Thyroid gland (tissue), 4 donors: ENCODE data around the gene HOXC6.

Source experiments
- CTCF ChIP-seq, 6 experiments: fragments of 200-600 bp in 3 of 6; fragments of 450-650 bp in 3 of 6; sonication (generic) in 3 of 6; IDR thresholded peaks; one replicate each; pipeline ENCODE4 v1.5.1; 2016 to 2019; ENCODE audit warnings: antibody characterized with exemption in 6 of 6, mild to moderate bottlenecking in 2 of 6, inconsistent platforms in 1 of 6, moderate library complexity in 1 of 6
- POLR2A ChIP-seq, 2 donors: fragments of 450-650 bp; IDR thresholded peaks; one replicate each; pipeline ENCODE4 v1.6.1; 2017; ENCODE audit warnings: antibody characterized with exemption in 2 of 2, mild to moderate bottlenecking in 2 of 2, moderate library complexity in 1 of 2

DNA sequence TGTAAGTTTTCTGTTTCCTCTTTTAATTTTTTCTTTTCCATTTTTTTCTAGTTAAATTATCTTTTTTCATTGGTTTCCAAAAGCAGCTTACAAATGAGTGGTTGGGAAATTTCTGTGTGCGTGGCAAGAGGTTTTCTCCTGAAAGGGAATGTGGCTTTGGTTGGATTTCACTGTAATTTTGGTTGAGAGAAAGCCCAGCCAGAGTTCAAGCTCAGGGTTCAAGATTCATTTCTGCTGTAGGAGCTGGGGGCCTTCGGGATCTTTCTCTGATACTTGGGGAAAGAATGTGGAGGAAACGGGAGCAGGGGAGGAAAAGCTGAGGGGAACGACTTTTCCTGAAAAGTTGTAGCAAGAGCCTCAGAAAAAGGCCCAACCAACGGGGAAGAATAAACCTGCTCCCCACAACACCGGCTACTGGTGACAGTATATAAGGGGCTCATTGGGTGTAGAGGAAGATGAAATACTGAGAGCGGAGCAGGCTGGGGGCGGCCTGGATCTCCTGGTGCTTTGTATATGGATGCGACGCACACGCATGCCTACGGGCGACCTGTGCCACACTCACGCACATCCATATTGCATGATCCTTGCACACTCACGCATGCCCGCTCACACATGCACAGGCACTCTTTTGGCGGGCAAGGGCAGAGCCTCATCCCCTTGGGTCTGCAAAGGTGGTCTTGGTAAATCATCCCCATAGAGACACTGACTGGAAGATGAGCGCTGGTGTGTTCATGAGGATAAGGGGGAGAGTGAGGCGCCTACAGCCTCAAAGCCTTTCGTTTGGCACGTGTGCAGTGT lies 41.4 kb upstream of the HOXC6 start:
- TF ChIP-seq CTCF (IDR thresholded peaks at IDR 0.05), result no peak
- no peak for TF ChIP-seq POLR2A (IDR thresholded peaks at IDR 0.05)
